ENCODE results near the gene MORF4L1.
"Not testable (repeated sequence)": the region's sequence is repeated elsewhere in the genome, so short reads cannot be mapped to it uniquely, and the experiment has no call there.

The MORF4L1 gene

DNA sequence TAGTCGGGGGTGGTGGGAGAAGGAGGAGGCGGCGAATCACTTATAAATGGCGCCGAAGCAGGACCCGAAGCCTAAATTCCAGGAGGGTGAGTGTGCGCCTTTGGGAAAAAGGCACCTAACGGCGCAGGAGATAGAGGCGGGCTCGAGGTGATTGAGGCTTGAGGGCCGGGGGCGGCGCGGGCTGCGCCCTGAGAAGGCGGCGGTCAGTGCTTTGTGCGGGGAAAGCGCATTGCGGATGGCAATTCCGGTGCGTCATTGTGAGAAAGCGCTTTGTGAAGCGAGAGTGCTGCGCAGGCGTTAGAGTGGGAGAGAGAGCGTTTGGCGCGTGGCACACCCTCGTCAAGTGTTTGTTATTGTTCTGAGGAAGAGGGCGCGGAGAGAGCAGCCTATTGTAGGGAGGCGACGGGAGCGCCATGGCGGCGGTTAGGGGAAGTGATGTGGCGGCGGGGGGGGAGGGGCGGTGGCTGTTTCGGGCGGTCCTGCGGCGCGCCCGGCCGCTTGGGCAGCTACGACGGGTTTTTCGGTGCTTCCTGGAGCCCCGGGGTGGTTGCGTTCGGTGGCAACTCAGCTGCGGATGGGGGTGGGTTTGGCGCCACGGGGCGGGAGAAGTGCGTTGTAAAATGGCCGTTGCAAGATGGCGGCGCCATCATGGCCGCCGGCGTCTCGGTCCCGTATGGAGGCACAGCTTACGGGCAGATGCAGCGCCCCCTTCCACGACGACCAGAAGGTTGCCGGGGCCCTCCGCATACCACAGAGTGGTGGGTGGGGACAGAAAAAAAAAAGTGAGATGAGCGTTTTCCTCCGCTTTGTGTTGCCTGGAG, 492 bp downstream of the MORF4L1 start:
- H3K79me2 ChIP-seq (ENCODE audit: low read length): peaks cover 54% of the 10 kb centered on the region
- peaks cover 13% of the 10 kb centered on the region for H3K4me1 ChIP-seq (ENCODE audit: low read length)
- no peaks in the 10 kb centered on the region for H3K9me2 ChIP-seq (replicated peaks; ENCODE audit: insufficient read depth, low read length)
- no peaks in the 10 kb centered on the region for H3K9me3 ChIP-seq (replicated peaks; ENCODE audit: insufficient read depth, low read length)
- H3K27ac ChIP-seq (ENCODE audit: low read length): peak overlapping the region; percentile 100
- H3K4me3 ChIP-seq (ENCODE audit: low read length): peak overlapping the region; percentile 73
- H3K9ac ChIP-seq (ENCODE audit: low read length): peak overlapping the region; percentile 100
- H2AFZ ChIP-seq (ENCODE audit: low read length): 0 out of 2 replicates have a peak overlapping the region, but pooled peaks have one; percentile 45
- TF ChIP-seq CTCF (IDR thresholded peaks at IDR 0.05; ENCODE audit: low read length) (peak; percentile 54), EZH2 (optimal IDR thresholded peaks at IDR 0.05; ENCODE audit: low read depth, low read length) (no peak), EZH2phosphoT487 (IDR thresholded peaks at IDR 0.05; ENCODE audit: low read length) (no peak)
- peaks cover 12% of the 10 kb centered on the region for H3F3A ChIP-seq (ENCODE audit: insufficient read depth, low read length)
- peak; percentile 91 for DNase-seq
- H3K27me3 ChIP-seq (replicated peaks; ENCODE audit: insufficient read depth, low read length): no peaks in the 10 kb centered on the region
- H3K36me3 ChIP-seq (replicated peaks; ENCODE audit: insufficient read depth, low read length): no peaks in the 10 kb centered on the region
- H4K20me1 ChIP-seq (ENCODE audit: insufficient read depth, low read length): peaks cover 46% of the 10 kb centered on the region
- H3K4me2 ChIP-seq (ENCODE audit: low read depth, low read length): peak overlapping the region; percentile 46; the same call in 1 of the 2 replicates

GRCh38 chr15:78873793-78874765, 1.4 kb downstream of the MORF4L1 start:
- peak; percentile 11 for DNase-seq
- H3K9me3 ChIP-seq (replicated peaks; ENCODE audit: insufficient read depth, low read length): no peaks in the 10 kb centered on the region
- H2AFZ ChIP-seq (ENCODE audit: low read length): no peak overlapping the region
- peaks cover 63% of the 10 kb centered on the region for H3K79me2 ChIP-seq (ENCODE audit: low read length)
- peaks cover 17% of the 10 kb centered on the region for H3K4me1 ChIP-seq (ENCODE audit: low read length)
- H4K20me1 ChIP-seq (ENCODE audit: insufficient read depth, low read length): peaks cover 55% of the 10 kb centered on the region
- H3F3A ChIP-seq (ENCODE audit: insufficient read depth, low read length): peaks cover 12% of the 10 kb centered on the region
- H3K36me3 ChIP-seq (replicated peaks; ENCODE audit: insufficient read depth, low read length): no peaks in the 10 kb centered on the region
- H3K9ac ChIP-seq (ENCODE audit: low read length): peak overlapping the region; percentile 100
- TF ChIP-seq EZH2phosphoT487 (IDR thresholded peaks at IDR 0.05; ENCODE audit: low read length): no peak
- no peak for TF ChIP-seq EZH2 (optimal IDR thresholded peaks at IDR 0.05; ENCODE audit: low read depth, low read length)
- no peak for TF ChIP-seq CTCF (IDR thresholded peaks at IDR 0.05; ENCODE audit: low read length)
- no peaks in the 10 kb centered on the region for H3K27me3 ChIP-seq (replicated peaks; ENCODE audit: insufficient read depth, low read length)
- peak overlapping the region; percentile 100 for H3K27ac ChIP-seq (ENCODE audit: low read length)
- peak overlapping the region; percentile 46 for H3K4me2 ChIP-seq (ENCODE audit: low read depth, low read length)
- H3K4me3 ChIP-seq (ENCODE audit: low read length): peak overlapping the region; percentile 73
- no peaks in the 10 kb centered on the region for H3K9me2 ChIP-seq (replicated peaks; ENCODE audit: insufficient read depth, low read length)

GRCh38 chr15:78875107-78875914, 2.6 kb downstream of the MORF4L1 start:
- peak overlapping the region; percentile 73 for H3K4me3 ChIP-seq (ENCODE audit: low read length)
- H3K9me3 ChIP-seq (replicated peaks; ENCODE audit: insufficient read depth, low read length): no peaks in the 10 kb centered on the region
- no peak overlapping the region for H2AFZ ChIP-seq (ENCODE audit: low read length)
- no peak for DNase-seq
- peaks cover 12% of the 10 kb centered on the region for H3F3A ChIP-seq (ENCODE audit: insufficient read depth, low read length)
- H3K79me2 ChIP-seq (ENCODE audit: low read length): peaks cover 75% of the 10 kb centered on the region
- peak overlapping the region; percentile 46 for H3K4me2 ChIP-seq (ENCODE audit: low read depth, low read length)
- peaks cover 67% of the 10 kb centered on the region for H4K20me1 ChIP-seq (ENCODE audit: insufficient read depth, low read length)
- H3K27me3 ChIP-seq (replicated peaks; ENCODE audit: insufficient read depth, low read length): no peaks in the 10 kb centered on the region
- H3K4me1 ChIP-seq (ENCODE audit: low read length): peaks cover 17% of the 10 kb centered on the region
- H3K27ac ChIP-seq (ENCODE audit: low read length): no peak overlapping the region
- H3K9ac ChIP-seq (ENCODE audit: low read length): no peak overlapping the region
- no peaks in the 10 kb centered on the region for H3K36me3 ChIP-seq (replicated peaks; ENCODE audit: insufficient read depth, low read length)
- H3K9me2 ChIP-seq (replicated peaks; ENCODE audit: insufficient read depth, low read length): no peaks in the 10 kb centered on the region
- TF ChIP-seq EZH2phosphoT487 (IDR thresholded peaks at IDR 0.05; ENCODE audit: low read length): no peak

DNA sequence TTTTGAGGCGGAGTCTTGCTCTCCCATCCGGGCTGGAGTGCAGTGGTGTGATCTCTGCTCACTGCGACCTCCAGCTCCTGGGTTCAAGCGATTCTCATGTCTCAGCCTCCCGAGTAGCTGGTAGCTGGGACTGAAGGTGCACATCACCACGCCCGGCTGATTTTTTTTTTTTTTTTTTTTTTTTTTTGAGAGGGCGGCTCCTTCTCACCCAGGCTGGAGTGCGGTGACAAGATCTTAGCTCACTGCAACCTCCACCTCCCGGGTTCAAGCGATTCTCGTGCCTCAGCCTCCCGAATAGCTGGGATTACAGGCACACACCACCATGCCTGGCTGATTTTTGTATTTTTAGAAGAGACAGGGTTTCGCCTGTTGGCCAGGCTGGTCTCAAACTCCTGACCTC, 4.3 kb downstream of the MORF4L1 start:
- Histone ChIP-seq H3F3A (ENCODE audit: insufficient read depth, low read length) (peaks cover 12% of the 10 kb centered on the region), H3K4me2 (ENCODE audit: low read depth, low read length) (peak overlapping the region; percentile 17; the same call in 1 of the 2 replicates), H3K36me3 (replicated peaks; ENCODE audit: insufficient read depth, low read length) (peaks cover 10% of the 10 kb centered on the region), H4K20me1 (ENCODE audit: insufficient read depth, low read length) (peaks cover 83% of the 10 kb centered on the region), H3K4me1 (ENCODE audit: low read length) (peaks cover 17% of the 10 kb centered on the region), H3K79me2 (ENCODE audit: low read length) (peaks cover 92% of the 10 kb centered on the region)
- DNase-seq; H2AFZ ChIP-seq (ENCODE audit: low read length); H3K27me3 ChIP-seq (replicated peaks; ENCODE audit: insufficient read depth, low read length); H3K9me2 ChIP-seq (replicated peaks; ENCODE audit: insufficient read depth, low read length); H3K4me3 ChIP-seq (ENCODE audit: low read length); H3K9ac ChIP-seq (ENCODE audit: low read length); H3K9me3 ChIP-seq (replicated peaks; ENCODE audit: insufficient read depth, low read length); H3K27ac ChIP-seq (ENCODE audit: low read length): not testable (repeated sequence)
